Hepatocyte (in vitro differentiated cells): Measurements from ENCODE around the gene MRFAP1L1. TPM values are rescaled to one million over a fixed set of nuclear protein-coding genes. Genes with fewer than 3 reads are reported as not detected.

Experiments
- DNase-seq: peaks from one replicate; pipeline ENCODE4 v3.0.0-alpha.2; 2016; ENCODE audit warnings: low spot score
- H2AFZ ChIP-seq: fragments of 200-600 bp; sonication (generic); 2 replicates; pipeline ENCODE4 v1.6.0; 2016; ENCODE audit warnings: antibody characterized with exemption, mild to moderate bottlenecking
- H3K27ac ChIP-seq: fragments of 200-600 bp; sonication (generic); 2 replicates; pipeline ENCODE4 v1.5.1; 2016; ENCODE audit warnings: mild to moderate bottlenecking
- H3K27me3 ChIP-seq: fragments of 200-600 bp; sonication (generic); 2 replicates; pipeline ENCODE4 v1.6.1; 2016
- H3K36me3 ChIP-seq: fragments of 200-600 bp; sonication (generic); replicated peaks from 2 replicates; pipeline ENCODE4 v1.5.1; 2016; ENCODE audit warnings: low read depth; ENCODE audit not compliant: insufficient read depth
- H3K4me1 ChIP-seq: fragments of 200-600 bp; sonication (generic); 2 replicates; pipeline ENCODE4 v1.5.1; 2016; ENCODE audit warnings: mild to moderate bottlenecking, moderate library complexity; ENCODE audit not compliant: insufficient read depth
- H3K4me2 ChIP-seq: fragments of 200-600 bp; sonication (generic); 2 replicates; pipeline ENCODE4 v1.6.0; 2016
- H3K4me3 ChIP-seq: fragments of 200-600 bp; sonication (generic); 2 replicates; pipeline ENCODE4 v1.5.1; 2016; ENCODE audit warnings: mild to moderate bottlenecking
- H3K79me2 ChIP-seq: fragments of 200-600 bp; sonication (generic); 2 replicates; pipeline ENCODE4 v1.6.0; 2017; ENCODE audit warnings: mild to moderate bottlenecking
- H3K9me2 ChIP-seq: fragments of 200-600 bp; sonication (generic); replicated peaks from 2 replicates; pipeline ENCODE4 v1.6.0; 2017; ENCODE audit warnings: mild to moderate bottlenecking; ENCODE audit not compliant: insufficient read depth
- H3K9me3 ChIP-seq: fragments of 200-600 bp; sonication (generic); 2 replicates; pipeline ENCODE4 v1.5.1; 2016; ENCODE audit warnings: low read depth, mild to moderate bottlenecking
- H4K20me1 ChIP-seq: fragments of 200-600 bp; sonication (generic); 2 replicates; pipeline ENCODE4 v1.6.0; 2016; ENCODE audit warnings: mild to moderate bottlenecking; ENCODE audit not compliant: insufficient read depth, poor library complexity, severe bottlenecking
- CTCF ChIP-seq: fragments of 200-600 bp; sonication (generic); IDR thresholded peaks from 2 replicates; pipeline ENCODE4 v1.5.1; 2016; ENCODE audit warnings: antibody characterized with exemption, mild to moderate bottlenecking; ENCODE audit not compliant: poor library complexity
- EZH2 ChIP-seq: fragments of 200-600 bp; sonication (generic); IDR thresholded peaks from 2 replicates; pipeline ENCODE4 v1.6.1; 2016; ENCODE audit warnings: antibody characterized with exemption, mild to moderate bottlenecking, borderline replicate concordance
- EZH2phosphoT487 ChIP-seq: fragments of 200-600 bp; sonication (generic); IDR thresholded peaks from one replicate; pipeline ENCODE4 v1.6.1; 2018; ENCODE audit warnings: antibody characterized with exemption, mild to moderate bottlenecking, low read depth, moderate library complexity; ENCODE audit not compliant: unreplicated experiment, severe bottlenecking
- WGBS: methylation state at CpG from one replicate; pipeline ENCODE4 v1.1.6; 2016; ENCODE audit warnings: low lambda C conversion rate; ENCODE audit errors: missing lambda C conversion rate; 5-methylcytosine and 5-hydroxymethylcytosine counted together
- polyA plus RNA-seq: library from polyadenylated mRNA; unstranded; fragments of >200 nt; fragmentation: Nextera tagmentation; extraction: Ambion mirVana; gene quantifications from 2 replicates; pipeline ENCODE4 v1.2.1, GENCODE V29; 2016
- total RNA-seq: library from RNA; depleted of rRNA; stranded (reverse); fragments of >200 nt; gene quantifications from 2 replicates; pipeline ENCODE4 v1.2.3, GENCODE V29; 2014

MRFAP1L1 gene
- total and polyA plus RNA-seq, 2 experiments from 2014 or later, result 60.8 to 84.9 TPM

DNA sequence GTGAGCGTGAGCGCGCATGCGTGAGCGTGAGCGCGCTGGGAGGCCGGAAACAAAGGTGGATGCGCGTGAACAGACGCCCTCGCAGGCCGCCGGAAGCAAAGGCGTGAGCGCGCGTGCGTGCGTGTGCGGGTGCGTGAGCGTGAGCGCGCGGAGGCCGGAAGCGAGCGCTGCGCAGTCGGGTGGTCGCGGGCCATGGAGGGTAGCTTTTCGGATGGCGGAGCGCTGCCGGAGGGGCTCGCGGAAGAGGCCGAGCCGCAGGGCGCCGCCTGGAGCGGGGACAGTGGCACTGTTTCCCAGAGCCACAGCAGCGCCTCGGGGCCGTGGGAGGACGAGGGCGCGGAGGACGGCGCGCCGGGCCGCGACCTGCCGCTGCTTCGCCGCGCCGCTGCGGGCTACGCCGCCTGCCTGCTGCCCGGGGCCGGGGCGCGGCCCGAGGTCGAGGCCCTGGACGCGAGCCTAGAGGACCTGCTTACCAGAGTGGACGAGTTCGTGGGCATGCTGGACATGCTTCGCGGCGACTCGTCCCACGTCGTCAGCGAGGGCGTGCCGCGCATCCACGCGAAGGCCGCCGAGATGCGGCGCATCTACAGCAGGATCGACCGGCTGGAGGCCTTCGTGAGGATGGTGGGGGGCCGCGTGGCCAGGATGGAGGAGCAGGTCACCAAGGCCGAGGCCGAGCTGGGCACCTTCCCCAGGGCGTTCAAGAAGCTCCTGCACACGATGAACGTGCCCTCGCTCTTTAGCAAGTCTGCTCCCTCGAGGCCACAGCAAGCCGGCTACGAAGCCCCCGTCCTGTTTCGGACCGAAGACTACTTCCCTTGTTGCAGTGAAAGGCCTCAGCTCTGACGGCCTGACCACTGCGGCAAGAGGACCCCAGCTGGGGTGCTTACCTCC, 6.6 kb upstream of the MRFAP1L1 start, which contains the start of gene BLOC1S4:
TSS of gene BLOC1S4 (plus strand) at position 157 of the 894 bp plus-strand sequence. CDS start at position 193, 36 bp downstream.
- Histone ChIP-seq H3K4me3 (peak within 1 kb of the TSS; percentile 83), H4K20me1 (peaks cover 16% of the 10 kb centered on the region), H2AFZ (peak within 1 kb of the TSS; percentile 41), H3K4me1 (peaks cover 7% of the 10 kb centered on the region), H3K9me2 (no peaks in the 10 kb centered on the region), H3K27me3 (no peaks in the 10 kb centered on the region), H3K4me2 (peak within 1 kb of the TSS; percentile 96), H3K27ac (peak within 1 kb of the TSS; percentile 89), H3K36me3 (no peaks in the 10 kb centered on the region), H3K79me2 (peaks cover 34% of the 10 kb centered on the region), H3K9me3 (no peaks in the 10 kb centered on the region)
- WGBS, result 1% methylated on average over 88 of the region's 109 CpGs
- peak; percentile 31 for TF ChIP-seq CTCF
- TF ChIP-seq EZH2, result no peak
- peak; percentile 95 for DNase-seq

- H3K36me3 ChIP-seq, result no peaks in the 10 kb centered on the region
- peak overlapping the region; percentile 11 for H3K27ac ChIP-seq
- H2AFZ ChIP-seq, result peak overlapping the region; percentile 41
- H3K27me3 ChIP-seq, result no peaks in the 10 kb centered on the region
- H3K9me3 ChIP-seq, result no peaks in the 10 kb centered on the region
- H3K9me2 ChIP-seq, result no peaks in the 10 kb centered on the region
- DNase-seq, result no peak
- H3K4me1 ChIP-seq, result peaks cover 7% of the 10 kb centered on the region
- peaks cover 34% of the 10 kb centered on the region for H3K79me2 ChIP-seq
- peak overlapping the region; percentile 69 for H3K4me2 ChIP-seq
- TF ChIP-seq EZH2, result no peak
- no peak for TF ChIP-seq EZH2phosphoT487
- TF ChIP-seq CTCF, result no peak
- H4K20me1 ChIP-seq, result peaks cover 16% of the 10 kb centered on the region
- 16% methylated on average over 9 of the region's 9 CpGs for WGBS
- peak overlapping the region; percentile 11 for H3K4me3 ChIP-seq
These were observed 6.0 kb upstream of the MRFAP1L1 start for GRCh38 chr4:6715704-6716017.

DNA sequence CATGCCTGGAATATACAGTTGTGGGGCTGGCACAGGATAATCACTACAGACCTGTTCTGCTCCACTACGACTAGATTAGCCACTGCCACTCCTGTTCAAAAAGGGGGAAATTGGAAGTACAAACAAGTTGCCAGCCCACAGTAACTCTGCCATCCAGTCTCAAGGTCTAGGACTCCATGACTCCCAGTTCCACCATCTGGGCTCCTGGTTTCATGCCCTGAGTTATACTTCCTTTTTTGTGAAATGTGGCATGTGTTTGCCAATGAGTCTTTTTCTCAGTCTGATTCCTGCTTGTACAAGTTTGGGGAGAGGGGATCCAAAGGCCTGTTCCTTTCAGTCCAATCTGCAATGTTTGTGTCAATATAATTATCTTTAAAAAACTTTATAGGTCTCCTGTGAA, 5.3 kb upstream of the MRFAP1L1 start:
- Histone ChIP-seq H2AFZ (peak overlapping the region; percentile 41), H3K4me2 (no peak overlapping the region)

More for the DNA sequence above, 5.3 kb upstream of the MRFAP1L1 start:
- H3K4me3 ChIP-seq, result no peak overlapping the region
- H3K27ac ChIP-seq, result no peak overlapping the region
- TF ChIP-seq EZH2phosphoT487 (no peak), EZH2 (no peak), CTCF (no peak)
- H3K9me2 ChIP-seq, result no peaks in the 10 kb centered on the region
- peaks cover 34% of the 10 kb centered on the region for H3K79me2 ChIP-seq
- DNase-seq, result no peak
- H3K4me1 ChIP-seq, result peaks cover 7% of the 10 kb centered on the region
- peaks cover 16% of the 10 kb centered on the region for H4K20me1 ChIP-seq
- 100% methylated on average over 1 of the region's 1 CpG for WGBS
- no peaks in the 10 kb centered on the region for H3K36me3 ChIP-seq
- no peaks in the 10 kb centered on the region for H3K9me3 ChIP-seq
- no peaks in the 10 kb centered on the region for H3K27me3 ChIP-seq
